ENCODE measurements around the gene ARFGAP2. TPM values are rescaled to one million over a fixed set of nuclear protein-coding genes. Genes with fewer than 3 reads are reported as not detected.
"Not testable (repeated sequence)": the region's sequence is repeated elsewhere in the genome, so short reads cannot be mapped to it uniquely, and the experiment has no call there.

ARFGAP2 gene
- 100 to 1,000 TPM; 103 to 137 (median 121) TPM for polyA plus RNA-seq

DNA sequence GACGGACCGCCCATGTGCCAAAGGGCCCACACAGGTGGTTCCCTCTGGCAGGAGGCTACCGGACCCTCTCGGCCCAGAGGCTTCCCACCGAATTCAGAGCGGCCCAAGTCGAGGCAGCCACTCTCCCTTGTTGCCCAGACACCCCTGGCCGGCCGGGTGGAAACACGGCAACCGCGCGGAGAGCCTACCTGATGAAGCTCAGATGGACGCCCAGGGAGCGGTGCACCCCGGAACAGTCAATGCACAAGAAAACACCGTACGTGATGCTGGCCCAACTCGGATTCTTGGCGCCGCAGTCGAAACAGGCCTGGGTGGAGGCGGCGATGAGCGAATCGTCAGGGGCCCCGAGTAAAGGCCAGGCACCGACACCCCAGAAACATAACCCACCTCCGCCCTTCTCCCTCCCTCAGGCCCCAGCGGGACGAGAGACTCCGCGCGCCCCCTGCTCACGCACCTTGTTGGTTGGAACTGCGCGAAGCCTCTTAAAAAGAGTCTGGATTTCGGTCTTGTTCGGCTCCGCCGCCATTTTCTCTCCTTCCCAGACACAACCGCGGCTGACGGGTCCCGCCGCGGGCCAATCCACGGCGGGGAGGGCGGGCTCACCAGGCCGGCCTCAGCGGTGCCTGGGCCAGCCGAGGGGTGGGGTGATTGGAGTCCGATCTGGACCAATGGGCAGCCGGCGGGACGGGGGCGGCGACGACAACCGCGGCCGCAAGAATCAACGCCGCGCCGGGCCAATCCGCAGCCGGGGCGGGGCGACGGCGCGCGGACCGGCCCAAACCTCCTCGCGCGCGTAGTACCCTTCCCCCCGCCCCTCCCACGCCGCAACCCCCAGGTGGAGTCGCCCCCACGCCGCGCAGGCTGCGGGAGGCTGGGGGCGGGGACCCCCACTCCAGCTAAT lies at the start of gene ARFGAP2:
TSS of gene ARFGAP2 (minus strand) at position 552 of the 901 bp plus-strand sequence. CDS start at position 526, 26 bp downstream.
- DNase-seq, result peak; percentile 96 to 97 (median 96)
- H3K4me1 Mint-ChIP-seq, result peaks cover 44 to 54% of the 10 kb centered on the region in 2 donors
- H3K9me3 Mint-ChIP-seq, result no peaks in the 10 kb centered on the region
- H3K27me3 Mint-ChIP-seq (ENCODE audit: low read depth in 3 of 3), result peaks cover 8 to 25% (median 16%) of the 10 kb centered on the region in 3 donors
- peaks cover 0 to 3% (median 0%) of the 10 kb centered on the region in 3 donors for H3K36me3 Mint-ChIP-seq
- peak within 1 kb of the TSS; percentile 96 to 100 (median 99) for H3K27ac Mint-ChIP-seq
- H3K4me3 Mint-ChIP-seq, result peak within 1 kb of the TSS; percentile 94 to 100 (median 98)

DNA sequence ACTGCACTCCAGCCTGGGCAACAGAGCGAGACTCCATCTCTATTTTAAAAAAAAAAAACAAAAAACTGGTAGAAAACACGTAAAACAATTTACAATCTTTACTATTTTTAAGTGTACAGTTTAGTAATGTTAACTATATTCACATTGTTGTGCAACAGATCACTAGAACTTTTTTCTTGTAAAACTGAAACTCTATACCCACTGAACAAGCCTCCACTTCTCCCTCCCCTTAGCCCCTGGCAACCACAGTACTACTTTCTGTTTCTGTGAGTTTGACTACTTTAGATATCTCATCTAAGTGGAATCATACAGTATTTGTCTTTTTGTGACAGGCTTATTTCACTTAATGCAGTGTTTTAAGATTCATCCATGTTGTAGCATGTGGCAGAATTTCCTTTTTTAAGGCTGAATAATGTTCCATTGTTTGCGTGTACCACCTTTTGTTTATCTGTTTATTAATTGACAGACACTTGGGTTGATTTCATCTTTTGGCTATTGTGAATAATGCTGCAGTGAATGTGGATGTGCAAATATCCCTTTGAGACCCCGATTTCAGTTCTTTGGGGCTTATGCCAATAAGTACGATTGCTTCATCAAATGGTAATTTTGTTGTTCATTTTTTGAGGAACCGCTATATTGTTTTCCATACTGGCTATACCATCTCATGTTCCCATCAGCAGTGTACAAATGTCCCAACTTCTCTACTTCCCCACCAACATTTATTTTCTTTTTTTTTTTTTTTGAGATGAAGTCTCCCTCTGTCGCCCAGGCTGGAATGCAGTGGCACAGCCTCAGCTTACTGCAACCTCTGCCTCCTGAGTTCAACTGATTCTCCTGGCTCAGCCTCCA lies 49.1 kb upstream of the ARFGAP2 start:
- peaks cover 0 to 2% (median 0%) of the 10 kb centered on the region in 3 donors for H3K27me3 Mint-ChIP-seq (ENCODE audit: low read depth in 3 of 3)
- peak overlapping the region; percentile 58 to 92 (median 84) for H3K27ac Mint-ChIP-seq
- peaks cover 0 to 22% (median 10%) of the 10 kb centered on the region in 3 donors for H3K36me3 Mint-ChIP-seq
- peak overlapping the region in 2 of 5 donors; percentile 41 to 62 for H3K4me3 Mint-ChIP-seq
- peaks cover 7 to 15% of the 10 kb centered on the region in 2 donors for H3K4me1 Mint-ChIP-seq
- H3K9me3 Mint-ChIP-seq, result no peaks in the 10 kb centered on the region
- peak in 2 of 3 donors; percentile 27 to 31 for DNase-seq

DNA sequence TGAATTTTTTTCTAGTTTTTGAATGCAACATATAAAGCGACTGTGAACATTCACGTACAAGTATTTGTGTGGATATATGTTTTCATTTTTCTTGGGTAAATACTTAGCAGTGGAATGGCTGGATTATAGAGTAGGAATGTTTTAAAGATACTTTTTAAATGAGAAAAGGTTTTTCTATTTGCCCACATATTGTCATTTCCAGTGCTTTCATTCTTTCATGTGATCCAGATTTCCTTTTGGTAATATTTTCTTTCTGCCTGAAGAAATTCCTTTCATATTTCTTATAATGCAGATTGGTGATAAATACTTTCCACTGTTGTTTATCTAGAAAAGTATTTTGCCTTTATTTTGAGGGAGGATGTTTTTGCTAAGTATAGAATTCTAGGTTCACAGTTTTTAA lies 46.0 kb upstream of the ARFGAP2 start:
- DNase-seq, result no peak
- Mint-ChIP-seq H3K9me3 (no peaks in the 10 kb centered on the region), H3K4me3 (no peak overlapping the region), H3K36me3 (peaks cover 6 to 22% (median 9%) of the 10 kb centered on the region in 3 donors), H3K27ac (no peak overlapping the region), H3K4me1 (peaks cover 16 to 31% of the 10 kb centered on the region in 2 donors), H3K27me3 (ENCODE audit: low read depth in 3 of 3) (peaks cover 0 to 2% (median 0%) of the 10 kb centered on the region in 3 donors)

DNA sequence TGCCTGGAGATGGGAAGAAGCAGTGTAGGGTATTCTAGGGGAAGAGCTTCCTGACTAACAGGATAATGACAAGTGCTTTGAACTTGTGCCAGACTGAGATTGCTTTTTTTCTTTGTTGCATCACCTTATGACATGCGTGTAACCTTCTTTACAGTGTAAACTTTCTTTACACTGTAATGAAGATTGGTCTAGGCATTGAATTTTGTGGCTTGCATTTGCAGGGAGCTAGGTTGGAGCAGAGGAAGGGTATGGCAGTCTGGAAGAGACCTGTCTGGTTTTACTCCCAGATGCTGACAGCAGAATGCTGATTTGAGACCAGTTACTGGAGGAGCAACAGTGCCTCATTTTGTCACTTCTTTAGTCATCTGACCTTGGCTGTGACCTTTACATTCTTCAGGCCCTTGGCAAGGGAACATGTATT lies 43.7 kb upstream of the ARFGAP2 start:
- peaks cover 23 to 35% of the 10 kb centered on the region in 2 donors for H3K4me1 Mint-ChIP-seq
- peaks cover 0 to 2% (median under 1%) of the 10 kb centered on the region in 3 donors for H3K27me3 Mint-ChIP-seq (ENCODE audit: low read depth in 3 of 3)
- H3K4me3 Mint-ChIP-seq, result no peak overlapping the region
- no peak overlapping the region for H3K27ac Mint-ChIP-seq
- peaks cover 6 to 22% (median 9%) of the 10 kb centered on the region in 3 donors for H3K36me3 Mint-ChIP-seq
- no peaks in the 10 kb centered on the region for H3K9me3 Mint-ChIP-seq
- DNase-seq, result no peak

DNA sequence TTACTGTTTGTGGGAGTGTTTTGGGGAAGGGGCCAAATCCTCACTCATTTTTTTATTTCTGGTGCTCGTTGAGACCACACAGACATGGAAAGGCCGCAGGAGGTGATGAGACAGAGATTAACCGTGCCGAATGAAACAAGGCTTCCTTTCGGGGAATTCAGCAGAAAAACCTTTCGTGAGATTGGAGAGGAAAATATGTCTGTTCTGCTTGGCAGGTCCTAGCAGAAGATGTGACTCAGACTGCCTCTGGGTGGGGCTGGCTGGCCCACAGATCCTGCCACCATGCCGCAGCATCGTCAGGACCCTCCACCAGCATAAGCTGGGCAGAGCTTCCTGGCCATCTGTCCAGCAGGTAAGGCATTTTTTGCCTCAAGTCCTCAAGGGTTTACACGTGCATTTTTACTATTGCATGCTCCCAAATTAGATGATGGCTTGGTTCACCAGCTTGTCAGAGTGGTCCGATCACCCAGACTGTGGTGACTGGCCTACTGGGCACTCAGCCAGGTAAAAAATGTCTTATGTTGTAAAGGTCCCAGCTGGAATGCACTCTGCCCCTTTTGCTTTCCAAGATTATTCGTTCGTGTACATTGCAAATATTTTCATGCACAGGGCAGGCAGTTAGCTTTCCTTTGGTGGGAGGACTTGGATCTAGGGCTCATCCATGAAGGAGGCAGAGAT lies 39.6 kb upstream of the ARFGAP2 start:
- H3K27ac Mint-ChIP-seq, result peak overlapping the region; percentile 91 to 99 (median 97)
- H3K4me3 Mint-ChIP-seq, result peak overlapping the region; percentile 98 to 100 (median 99)
- no peaks in the 10 kb centered on the region for H3K9me3 Mint-ChIP-seq
- H3K27me3 Mint-ChIP-seq (ENCODE audit: low read depth in 3 of 3), result peaks cover 0 to 13% (median 9%) of the 10 kb centered on the region in 3 donors
- DNase-seq, result peak; percentile 8 to 26 (median 19)
- H3K36me3 Mint-ChIP-seq, result peaks cover 6 to 13% (median 9%) of the 10 kb centered on the region in 3 donors
- H3K4me1 Mint-ChIP-seq, result peaks cover 35 to 41% of the 10 kb centered on the region in 2 donors

DNA sequence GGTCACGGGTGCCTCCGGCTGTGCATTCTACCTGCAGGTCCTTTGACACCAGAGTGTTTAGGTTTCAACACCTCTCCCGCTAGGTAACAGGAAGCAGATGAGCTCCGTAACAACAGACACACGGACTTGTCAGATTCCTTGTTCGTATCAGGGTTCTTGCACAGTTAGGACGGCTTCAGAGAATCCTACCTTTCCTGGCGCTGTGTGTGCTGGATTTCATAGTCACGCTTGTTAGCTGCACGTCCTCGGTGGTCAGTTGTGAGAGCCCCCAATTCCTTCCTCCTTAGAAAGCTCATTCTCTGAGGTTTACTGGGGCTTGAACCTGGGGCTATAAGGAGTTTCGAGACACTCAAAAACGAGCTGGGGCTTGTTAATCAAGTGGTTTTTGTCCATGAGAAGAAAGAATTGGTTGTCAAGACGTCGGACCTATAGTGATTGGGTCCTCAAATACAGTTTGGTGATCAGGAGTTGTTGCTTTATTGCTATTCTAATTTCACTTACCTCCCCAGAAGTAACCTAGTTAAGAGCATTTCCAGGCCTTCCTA lies 38.8 kb upstream of the ARFGAP2 start:
- H3K4me1 Mint-ChIP-seq, result peaks cover 35 to 39% of the 10 kb centered on the region in 2 donors
- H3K27me3 Mint-ChIP-seq (ENCODE audit: low read depth in 3 of 3), result peaks cover 0 to 13% (median 11%) of the 10 kb centered on the region in 3 donors
- H3K9me3 Mint-ChIP-seq, result no peaks in the 10 kb centered on the region
- no peak for DNase-seq
- H3K4me3 Mint-ChIP-seq, result peak overlapping the region; percentile 98 to 100 (median 99)
- peak overlapping the region; percentile 91 to 99 (median 97) for H3K27ac Mint-ChIP-seq
- peaks cover 6 to 12% (median 8%) of the 10 kb centered on the region in 3 donors for H3K36me3 Mint-ChIP-seq

DNA sequence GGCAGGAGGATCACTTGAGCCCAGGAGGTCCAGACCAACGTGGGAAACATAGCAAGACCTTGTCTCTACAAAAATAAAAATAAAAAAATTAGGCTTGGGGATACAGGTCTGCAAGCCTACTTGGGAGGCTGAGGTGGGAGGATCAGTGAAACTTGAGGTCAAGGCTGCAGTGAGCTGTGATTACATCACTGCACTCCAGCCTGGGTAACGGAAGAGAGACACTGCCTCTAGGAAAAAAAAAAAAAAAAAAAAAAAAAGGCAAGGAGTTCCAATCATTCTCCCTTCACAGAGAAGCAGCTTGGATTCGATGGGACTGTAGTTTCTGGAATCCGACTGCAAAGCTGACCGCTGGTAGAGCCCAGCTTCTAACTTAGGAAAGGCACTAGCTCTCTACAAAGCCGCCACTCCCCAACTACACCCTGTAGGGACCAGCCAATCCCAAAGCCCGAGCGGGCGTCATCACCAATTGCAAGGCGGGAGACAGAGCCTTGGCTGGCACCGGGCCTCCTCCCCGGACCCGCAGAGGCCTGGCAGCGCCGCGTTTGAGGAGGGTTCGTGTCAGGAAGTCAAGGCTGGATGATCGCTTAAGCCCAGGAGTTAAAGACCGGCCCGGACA lies 37.4 kb upstream of the ARFGAP2 start:
- H3K4me1 Mint-ChIP-seq, result peaks cover 35% of the 10 kb centered on the region in 2 donors
- H3K4me3 Mint-ChIP-seq, result peak overlapping the region; percentile 98 to 100 (median 99)

DNA sequence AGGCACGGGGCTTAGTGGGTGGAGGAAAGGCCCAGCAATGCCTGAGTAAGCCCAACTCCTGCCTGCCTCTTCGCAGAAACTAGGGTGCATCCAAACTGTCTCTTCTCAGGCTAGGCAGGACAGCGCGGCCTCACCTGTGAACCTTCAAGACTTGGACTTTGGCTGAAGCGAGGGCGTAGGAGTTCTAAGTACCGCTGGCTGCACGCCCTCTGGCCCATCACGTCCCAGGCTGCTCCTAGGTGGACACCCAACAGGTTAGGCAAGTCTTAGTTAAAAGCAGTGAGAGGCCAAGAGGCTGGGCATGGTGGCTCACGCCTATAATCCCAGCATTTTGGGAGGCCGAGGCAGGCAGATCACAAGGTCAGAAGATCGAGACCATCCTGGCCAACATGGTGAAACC lies 36.3 kb upstream of the ARFGAP2 start:
- H3K4me3 Mint-ChIP-seq, result peak overlapping the region in 1 of 5 donors; percentile 63
- H3K9me3 Mint-ChIP-seq, result no peaks in the 10 kb centered on the region
- no peak overlapping the region for H3K27ac Mint-ChIP-seq
- DNase-seq, result no peak
- H3K4me1 Mint-ChIP-seq, result peaks cover 27 to 28% of the 10 kb centered on the region in 2 donors
- peaks cover 0 to 16% (median 11%) of the 10 kb centered on the region in 3 donors for H3K27me3 Mint-ChIP-seq (ENCODE audit: low read depth in 3 of 3)
- peaks cover 0 to 1% (median 0%) of the 10 kb centered on the region in 3 donors for H3K36me3 Mint-ChIP-seq

More for the DNA sequence above, 37.4 kb upstream of the ARFGAP2 start:
- H3K36me3 Mint-ChIP-seq, result peaks cover 3 to 7% (median 6%) of the 10 kb centered on the region in 3 donors
- no peaks in the 10 kb centered on the region for H3K9me3 Mint-ChIP-seq
- H3K27me3 Mint-ChIP-seq (ENCODE audit: low read depth in 3 of 3), result peaks cover 0 to 16% (median 11%) of the 10 kb centered on the region in 3 donors
- DNase-seq, result peak; percentile 79 to 81 (median 79)
- peak overlapping the region; percentile 96 to 99 (median 99) for H3K27ac Mint-ChIP-seq

DNA sequence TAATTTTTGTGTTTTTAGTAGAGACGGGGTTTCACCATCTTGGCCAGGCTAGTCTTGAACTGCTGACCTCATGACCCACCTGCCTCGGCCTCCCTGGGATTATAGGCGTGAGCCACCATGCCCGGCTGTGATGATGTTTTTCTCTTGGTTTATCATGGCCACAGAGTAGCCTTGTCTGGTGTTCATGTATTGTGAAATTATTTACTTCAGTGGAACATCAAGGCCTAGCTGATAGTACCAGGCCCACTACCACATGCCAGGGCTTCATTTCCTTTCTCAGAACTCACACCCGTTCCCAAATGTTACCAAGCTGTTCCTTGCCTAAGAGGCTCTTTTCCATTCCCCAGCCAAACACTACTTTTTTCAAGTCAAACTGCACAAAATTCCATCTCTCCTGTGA lies 31.9 kb upstream of the ARFGAP2 start:
- no peak for DNase-seq
- no peak overlapping the region for H3K4me3 Mint-ChIP-seq
- H3K27me3 Mint-ChIP-seq (ENCODE audit: low read depth in 3 of 3), result peaks cover 1 to 2% (median 2%) of the 10 kb centered on the region in 3 donors
- H3K9me3 Mint-ChIP-seq, result no peaks in the 10 kb centered on the region
- no peaks in the 10 kb centered on the region for H3K36me3 Mint-ChIP-seq
- H3K27ac Mint-ChIP-seq, result no peak overlapping the region
- H3K4me1 Mint-ChIP-seq, result peaks cover 0 to 1% of the 10 kb centered on the region in 2 donors

DNA sequence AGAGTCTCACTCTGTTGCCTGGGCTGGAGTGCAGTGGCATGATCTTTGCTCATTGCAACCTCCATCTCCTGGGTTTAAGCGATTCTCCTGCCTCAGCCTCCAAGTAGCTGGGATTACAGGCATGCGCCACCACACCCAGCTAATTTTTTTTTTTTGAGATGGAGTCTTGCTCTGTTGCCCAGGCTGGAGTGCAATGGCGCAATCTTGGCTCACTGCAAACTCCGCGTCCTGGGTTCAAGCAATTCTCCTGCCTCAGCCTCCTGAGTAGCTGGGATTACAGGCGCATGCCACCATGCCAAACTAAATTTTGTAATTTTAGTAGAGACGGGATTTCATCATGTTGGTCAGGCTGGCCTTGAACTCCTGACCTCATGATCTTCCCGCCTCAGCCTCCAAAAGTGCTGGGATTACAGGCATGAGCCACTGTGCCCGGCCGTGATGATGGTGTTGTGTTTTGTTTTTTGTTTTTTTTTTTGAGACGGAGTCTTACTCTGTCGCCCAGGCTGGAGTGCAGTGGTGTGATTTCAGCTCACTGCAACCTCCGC lies 31.4 kb upstream of the ARFGAP2 start:
- DNase-seq, H3K36me3 Mint-ChIP-seq, H3K4me1 Mint-ChIP-seq: not testable (repeated sequence)

DNA sequence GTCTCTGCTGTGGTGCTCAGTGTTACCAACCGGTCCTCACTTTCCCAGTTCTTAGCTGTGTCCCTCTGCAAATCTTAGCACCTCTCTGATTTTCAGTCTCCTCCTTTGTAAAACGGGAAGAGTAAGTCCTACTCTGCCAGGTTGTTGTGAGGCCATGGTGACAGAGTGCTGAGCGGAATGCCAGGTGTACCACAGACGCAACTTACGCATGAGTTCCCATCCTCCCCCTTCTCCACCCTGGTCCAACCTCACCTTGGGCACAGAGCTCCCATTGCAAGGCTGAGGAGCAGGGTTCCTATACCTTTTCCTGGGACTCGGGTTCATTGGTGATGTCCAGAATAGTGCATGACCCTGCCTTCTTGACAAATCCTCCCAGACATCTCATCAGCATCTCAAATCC lies 30.8 kb upstream of the ARFGAP2 start:
- DNase-seq, result no peak
- no peaks in the 10 kb centered on the region for H3K9me3 Mint-ChIP-seq
- no peaks in the 10 kb centered on the region for H3K36me3 Mint-ChIP-seq
- no peaks in the 10 kb centered on the region for H3K4me1 Mint-ChIP-seq
- peaks cover 1 to 2% (median 2%) of the 10 kb centered on the region in 3 donors for H3K27me3 Mint-ChIP-seq (ENCODE audit: low read depth in 3 of 3)
- H3K4me3 Mint-ChIP-seq, result no peak overlapping the region
- H3K27ac Mint-ChIP-seq, result no peak overlapping the region

More for the DNA sequence above, 31.4 kb upstream of the ARFGAP2 start:
- H3K9me3 Mint-ChIP-seq; H3K27ac Mint-ChIP-seq; H3K27me3 Mint-ChIP-seq (ENCODE audit: low read depth in 3 of 3); H3K4me3 Mint-ChIP-seq: not testable (repeated sequence)

DNA sequence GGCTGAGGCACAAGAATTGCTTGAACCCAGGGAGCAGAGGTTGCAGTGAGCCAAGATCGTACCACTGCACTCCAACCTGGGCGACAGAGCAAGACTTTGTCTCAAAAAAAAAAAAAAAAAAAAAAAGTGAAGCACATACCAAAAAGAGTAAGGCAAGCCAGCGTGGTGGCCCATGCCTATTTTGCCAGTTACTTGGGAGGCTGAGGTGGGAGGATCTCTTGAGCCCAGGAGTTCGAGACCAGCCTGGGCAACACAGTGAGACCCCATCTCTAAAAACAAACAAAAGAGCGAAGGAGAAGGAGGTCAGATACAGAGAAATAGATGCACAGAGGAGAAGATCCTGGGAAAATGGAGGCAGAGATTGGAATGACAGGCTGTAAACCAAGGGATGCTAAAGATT lies 29.9 kb upstream of the ARFGAP2 start:
- not testable (repeated sequence) for H3K27ac Mint-ChIP-seq, H3K4me3 Mint-ChIP-seq

More for the DNA sequence above, 29.9 kb upstream of the ARFGAP2 start:
- not testable (repeated sequence) for DNase-seq; H3K36me3 Mint-ChIP-seq; H3K9me3 Mint-ChIP-seq; H3K27me3 Mint-ChIP-seq (ENCODE audit: low read depth in 3 of 3); H3K4me1 Mint-ChIP-seq

All from immature natural killer cell (primary cell).